HL-60 (cell line): Measurements from ENCODE around the gene NAP1L4.

ENCODE experiments used
- DNase-seq, 2 experiments: peaks; one replicate each; pipeline ENCODE4 v3.0.0-alpha.2; 2010 to 2020; ENCODE audit warnings: low read depth in 1 of 2, low spot score in 1 of 2
- H3K27ac ChIP-seq: fragments of 250-450 bp; sonication (Bioruptor Pico); replicated peaks from 2 replicates; pipeline ENCODE4 v1.5.1; 2020; ENCODE audit warnings: mild to moderate bottlenecking, moderate library complexity
- H3K27me3 ChIP-seq: fragments of 250-450 bp; sonication (Bioruptor Pico); 2 replicates; pipeline ENCODE4 v1.5.1; 2021; ENCODE audit warnings: mild to moderate bottlenecking, moderate library complexity; ENCODE audit not compliant: insufficient read depth, poor library complexity, severe bottlenecking
- H3K4me3 ChIP-seq: replicated peaks from 2 replicates; pipeline ENCODE4 v1.5.1; 2011; ENCODE audit warnings: mild to moderate bottlenecking, control low read depth, low read length; ENCODE audit not compliant: insufficient read depth
- CTCF ChIP-seq: IDR thresholded peaks from one replicate; pipeline ENCODE4 v1.5.1; 2011; ENCODE audit warnings: low read length, control low read depth, inconsistent platforms; ENCODE audit not compliant: insufficient read depth
- GABPA ChIP-seq: IDR thresholded peaks from 2 replicates; pipeline ENCODE4 v1.6.1; 2012; ENCODE audit warnings: low read depth
- POLR2AphosphoS5 ChIP-seq: IDR thresholded peaks from 2 replicates; pipeline ENCODE4 v1.6.1; 2012; ENCODE audit warnings: low read depth
- REST ChIP-seq: IDR thresholded peaks from 2 replicates; pipeline ENCODE4 v1.6.1; 2012; ENCODE audit warnings: low read depth; ENCODE audit not compliant: insufficient replicate concordance
- SPI1 ChIP-seq: IDR thresholded peaks from 2 replicates; pipeline ENCODE4 v1.6.1; 2012; ENCODE audit warnings: low read depth, mild to moderate bottlenecking, borderline replicate concordance

The NAP1L4 gene

GRCh38 chr11:2976294-2977063 lies 15.7 kb downstream of the NAP1L4 start:
- Histone ChIP-seq H3K27me3 (no peaks in the 10 kb centered on the region), H3K4me3 (no peak overlapping the region), H3K27ac (no peak overlapping the region)
- no peak for TF ChIP-seq SPI1
- no peak for TF ChIP-seq CTCF
- no peak for TF ChIP-seq GABPA
- TF ChIP-seq REST = no peak
- no peak for DNase-seq

- Histone ChIP-seq H3K27me3 (no peaks in the 10 kb centered on the region), H3K4me3 (no peak overlapping the region), H3K27ac (no peak overlapping the region)
- TF ChIP-seq GABPA = no peak
- no peak for TF ChIP-seq REST
- TF ChIP-seq CTCF = peak; percentile 41
- no peak for TF ChIP-seq POLR2AphosphoS5
- peak in 1 of 2 experiments; percentile 48 for DNase-seq
Measured at GRCh38 chr11:2975594-2975993, 16.5 kb downstream of the NAP1L4 start.

GRCh38 chr11:2974272-2974671 lies 17.9 kb downstream of the NAP1L4 start:
- TF ChIP-seq GABPA (no peak), CTCF (no peak), REST (no peak)
- Histone ChIP-seq H3K4me3 (no peak overlapping the region), H3K27me3 (no peaks in the 10 kb centered on the region), H3K27ac (no peak overlapping the region)
- no peak for DNase-seq
